ENCODE data around the gene FGF1.
A peak's percentile ranks its signal among the peaks of the same experiment; 100 is the strongest.

Gene FGF1

GRCh38 chr5:142609142-142609541 is 76.7 kb downstream of the FGF1 start:
- DNase-seq: no peak

DNA sequence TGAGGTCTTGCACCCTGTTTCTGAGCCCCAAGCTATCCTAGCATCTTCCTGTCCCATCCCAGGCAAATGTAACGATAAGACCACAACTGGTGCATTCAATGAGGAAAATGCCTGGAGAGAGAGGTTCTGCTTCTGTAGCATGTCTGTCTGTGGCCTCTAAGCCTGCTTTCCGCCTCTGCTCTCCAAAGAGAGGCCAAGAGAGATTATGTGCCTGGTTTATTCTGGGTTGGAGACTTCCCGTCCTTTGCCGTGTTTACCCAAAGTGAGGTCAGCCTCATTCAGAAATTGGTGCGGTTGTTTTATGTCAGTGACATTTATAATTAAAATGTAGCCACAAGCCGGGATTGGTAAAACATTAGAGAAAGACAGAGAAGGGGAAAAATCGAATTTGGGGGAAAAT is 77.8 kb downstream of the FGF1 start:
- DNase-seq: no peak

DNA sequence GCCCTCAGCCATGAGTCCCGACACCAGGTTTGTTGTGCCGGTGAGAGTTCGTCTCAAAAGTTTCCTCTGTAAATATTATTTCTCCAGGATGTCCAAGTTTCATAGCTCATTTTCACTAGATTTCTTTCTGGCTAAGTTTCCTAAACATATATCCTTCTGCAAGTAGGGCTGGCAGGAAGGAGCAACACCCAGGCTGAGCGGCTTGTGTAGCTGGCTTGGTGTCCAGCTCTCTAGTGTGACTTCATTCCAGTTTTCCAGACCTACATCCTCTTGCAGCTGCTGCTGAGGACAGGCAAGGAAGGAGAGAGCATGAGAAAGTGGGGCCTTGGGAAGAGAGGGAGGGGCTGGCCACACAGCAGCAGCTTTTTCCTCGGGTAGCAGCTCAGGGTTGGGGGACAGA is 80.3 kb downstream of the FGF1 start:
- no peak for DNase-seq

DNA sequence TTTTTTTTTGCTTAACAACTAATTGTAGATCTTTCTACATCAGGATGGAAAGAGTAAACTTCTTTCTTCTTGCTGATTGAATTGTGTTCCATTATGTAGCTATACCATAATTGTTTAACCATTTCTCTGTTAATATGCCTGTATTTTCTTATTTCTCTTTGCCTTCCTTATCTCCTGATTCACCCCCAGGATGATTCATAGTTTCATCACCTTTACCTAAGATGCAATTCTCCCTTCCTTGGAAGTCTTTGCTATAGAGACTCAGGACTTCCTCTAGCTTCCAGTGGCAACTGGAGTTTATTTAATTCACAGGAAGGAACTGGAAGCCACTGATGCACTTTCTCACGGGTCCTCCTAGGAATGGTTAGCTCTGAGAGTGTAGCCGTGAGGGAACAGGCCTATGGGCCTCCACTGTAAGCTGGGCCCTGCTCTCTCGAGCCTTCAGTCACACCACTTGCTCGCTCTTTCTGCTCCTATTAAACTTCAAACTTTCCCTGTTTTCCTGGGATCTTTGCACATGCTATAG is 83.1 kb downstream of the FGF1 start:
- no peak for DNase-seq

DNA sequence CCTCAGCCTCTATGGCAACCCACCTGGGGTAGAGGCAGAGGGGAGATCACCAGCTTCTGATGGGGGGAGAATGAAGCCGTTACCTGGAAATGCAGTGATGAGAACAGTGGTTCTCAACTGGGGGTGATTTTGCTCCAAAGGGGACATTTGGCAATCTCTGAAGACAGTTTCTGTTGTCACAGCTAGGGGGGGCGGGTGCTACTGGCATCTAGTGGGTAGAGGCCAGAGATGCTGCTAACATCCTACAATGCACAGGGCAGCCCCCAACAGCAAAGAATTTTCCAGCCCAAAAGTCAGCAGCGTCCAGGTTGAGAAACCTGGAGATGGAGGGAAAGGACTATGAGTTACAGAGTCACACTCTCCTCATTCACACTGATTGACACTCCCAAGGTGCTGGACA is 84.5 kb downstream of the FGF1 start:
- DNase-seq: peak in 1 of 4 experiments; percentile 8

DNA sequence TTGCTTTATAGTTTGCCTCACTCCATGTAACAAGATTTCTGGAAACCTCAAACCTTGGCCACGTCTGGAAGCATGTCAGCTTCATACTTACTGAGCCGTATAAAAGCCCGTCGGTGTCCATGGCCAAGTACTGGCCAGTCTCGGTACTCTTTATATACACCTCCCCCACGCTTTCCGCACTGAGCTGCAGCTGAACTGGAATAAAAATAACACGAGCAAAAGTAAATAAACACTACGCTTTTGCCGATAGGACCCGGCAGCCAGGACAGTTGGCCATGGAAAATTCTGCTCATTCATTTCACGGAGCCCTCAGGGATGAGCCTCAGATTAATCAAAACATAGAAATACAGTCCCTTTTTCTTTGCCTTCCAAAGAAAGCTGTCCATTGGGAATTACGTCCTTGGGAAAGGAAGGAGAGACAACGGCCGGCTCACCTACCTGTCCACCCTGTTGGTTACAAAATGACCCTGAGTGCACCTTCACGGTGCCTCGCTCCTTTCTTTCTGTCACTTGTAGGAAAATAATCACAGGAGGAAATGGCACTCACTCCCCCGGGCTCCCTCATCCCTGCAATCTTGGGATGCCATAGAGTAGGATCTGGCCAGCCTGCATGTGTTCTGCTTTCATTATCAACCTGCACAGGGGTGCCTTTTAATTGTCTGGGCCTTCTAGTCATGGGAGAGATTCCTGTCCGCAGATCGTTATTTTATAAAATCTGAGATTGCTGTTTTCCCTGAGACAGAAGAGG is 85.1 kb downstream of the FGF1 start:
- no peak for DNase-seq

GRCh38 chr5:142600092-142600491 is 85.8 kb downstream of the FGF1 start:
- DNase-seq: no peak

GRCh38 chr5:142598338-142598700 is 87.6 kb downstream of the FGF1 start:
- no peak for DNase-seq

DNA sequence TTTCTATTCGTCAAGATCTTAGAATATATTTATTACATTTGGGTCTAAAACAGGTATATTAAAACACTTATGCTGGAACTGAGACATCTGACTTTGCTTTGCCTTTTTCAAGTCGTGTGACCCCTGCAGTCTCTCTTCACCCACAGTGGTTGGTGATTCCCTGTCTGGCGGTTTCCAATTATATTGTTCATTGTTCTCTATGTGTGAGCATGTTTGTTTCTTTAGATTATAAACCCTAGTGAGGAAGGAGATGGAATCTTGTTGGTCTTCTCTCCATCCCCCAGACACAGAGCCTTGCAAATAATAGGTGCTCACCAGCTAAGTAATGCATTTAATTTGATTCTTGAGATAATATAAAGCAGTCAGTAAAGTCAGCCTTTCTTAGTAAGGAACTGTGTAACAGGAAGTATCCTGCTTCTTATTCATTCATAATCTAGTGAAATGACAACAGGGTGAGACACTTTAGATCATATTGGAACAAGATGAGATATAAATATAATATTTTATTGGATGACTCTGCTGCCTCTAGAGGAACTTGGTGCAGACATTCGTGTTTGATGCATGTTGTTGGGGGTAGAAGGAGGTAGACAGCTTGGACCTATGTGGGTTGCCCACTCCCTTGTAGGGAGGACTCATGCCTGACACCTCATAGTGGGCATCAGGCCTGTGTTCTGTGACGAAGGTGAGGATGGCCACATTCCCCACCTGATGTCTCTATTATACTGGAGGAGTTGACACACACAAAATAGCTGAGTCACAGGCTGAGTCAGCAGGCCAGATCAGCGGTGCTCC is 88.1 kb downstream of the FGF1 start:
- DNase-seq: peak; percentile 13 to 44 (median 26)

DNA sequence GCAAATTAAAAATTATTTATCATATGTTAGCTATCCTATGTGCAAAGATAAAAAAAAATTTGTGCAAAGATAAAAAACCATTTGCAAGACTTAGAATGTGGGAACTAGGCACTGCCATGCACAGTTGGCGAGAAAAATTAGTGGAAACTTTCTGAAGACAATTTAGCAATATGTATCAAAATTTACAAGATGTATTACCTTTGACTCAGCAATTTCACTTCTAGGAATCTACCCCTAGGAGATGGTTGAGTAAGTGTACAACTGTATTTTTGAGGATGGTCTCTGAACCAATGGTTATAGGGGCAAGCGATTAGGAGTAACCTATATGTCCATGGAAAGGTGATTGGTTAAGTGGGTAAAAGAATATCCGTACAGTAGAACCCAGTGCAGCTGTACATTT is 88.9 kb downstream of the FGF1 start:
- DNase-seq: no peak

DNA sequence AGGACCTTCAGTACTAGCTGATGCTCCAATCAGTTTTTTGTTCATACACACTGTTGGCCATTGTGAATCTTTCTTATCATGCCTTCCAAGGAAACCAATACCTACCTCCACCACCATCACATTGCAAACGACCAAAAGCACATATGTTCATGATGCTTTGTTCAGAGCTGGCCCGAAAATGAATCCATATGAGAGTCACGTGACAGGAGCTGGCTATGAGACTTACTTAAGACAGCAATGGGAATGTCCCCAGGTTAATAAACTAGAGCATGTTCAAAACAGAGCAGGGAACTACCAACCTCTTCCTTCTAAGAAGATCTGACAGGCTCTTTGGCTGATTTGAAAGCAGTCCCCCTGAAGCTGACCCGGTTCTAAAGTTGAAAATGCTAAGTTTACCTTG is 93.5 kb downstream of the FGF1 start:
- no peak for DNase-seq

GRCh38 chr5:142590451-142591231 is 95.2 kb downstream of the FGF1 start:
- no peak for DNase-seq

GRCh38 chr5:142589720-142590119 is 96.2 kb downstream of the FGF1 start:
- DNase-seq: no peak

- peak; percentile 34 to 71 (median 49) for DNase-seq
These were observed 98.4 kb downstream of the FGF1 start for GRCh38 chr5:142587354-142587965.

GRCh38 chr5:142586552-142586951 is 99.3 kb downstream of the FGF1 start:
- DNase-seq: no peak

GRCh38 chr5:142585451-142585850 is 100.4 kb downstream of the FGF1 start:
- DNase-seq: no peak

DNA sequence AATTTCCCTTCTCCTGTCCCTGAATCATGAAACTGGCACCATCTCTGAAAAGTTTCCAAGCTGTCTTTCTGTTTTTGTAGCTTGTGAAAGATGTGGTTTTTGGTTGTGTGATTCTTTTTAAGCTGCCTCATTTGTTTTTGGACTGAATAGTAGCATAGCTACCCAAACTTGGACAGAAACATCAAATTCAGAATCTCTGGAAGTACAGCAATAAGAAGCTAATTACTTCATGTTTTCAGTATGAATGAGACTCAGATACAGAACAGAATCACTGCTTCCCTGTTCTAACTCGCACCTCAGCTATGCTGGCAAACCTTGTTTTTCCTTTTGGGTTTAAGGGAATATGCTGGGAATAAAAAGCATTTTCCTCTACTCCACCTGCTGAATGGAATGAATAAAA is 101.0 kb downstream of the FGF1 start:
- DNase-seq: no peak

- DNase-seq: no peak
These were observed 107.6 kb downstream of the FGF1 start for GRCh38 chr5:142578161-142578830.

DNA sequence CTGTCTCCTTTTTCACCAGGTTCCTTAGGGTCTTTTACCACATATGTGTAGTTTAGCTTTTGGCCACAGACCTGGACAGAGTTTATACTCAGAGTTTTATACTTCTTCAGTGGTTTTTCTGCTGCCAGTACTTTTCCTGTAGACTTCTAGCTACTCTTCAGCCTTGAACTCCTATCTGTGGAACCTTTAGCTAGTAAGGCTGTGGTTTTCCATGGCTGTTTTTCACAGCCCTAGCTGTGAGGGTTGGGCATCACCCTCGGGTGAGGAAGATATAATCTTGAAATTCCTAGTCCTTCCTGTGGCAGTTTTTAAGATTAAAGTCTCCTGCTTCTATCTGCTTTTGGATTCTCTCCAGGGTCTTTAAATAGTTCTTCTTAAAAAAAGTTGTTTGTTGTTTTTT is 109.1 kb downstream of the FGF1 start:
- no peak for DNase-seq

DNA sequence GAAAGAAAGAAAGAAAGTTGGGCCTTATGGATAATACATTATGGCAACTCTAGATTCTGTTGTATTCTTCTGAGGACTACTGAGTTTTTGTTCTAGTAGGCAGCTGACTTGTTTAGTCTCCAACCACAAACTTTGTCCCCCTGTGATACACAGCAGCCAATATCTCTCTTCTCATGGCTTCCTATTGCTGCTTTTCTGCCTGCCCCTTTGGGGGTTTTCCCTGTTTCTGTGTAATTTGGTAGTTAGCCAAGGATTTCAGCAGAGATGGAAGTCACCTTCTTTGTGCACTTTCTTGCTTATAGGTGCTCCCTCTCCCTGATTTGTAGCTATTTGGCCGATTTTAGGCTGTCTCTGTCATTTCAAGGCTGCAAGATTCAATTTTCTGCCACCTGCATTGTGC is 109.6 kb downstream of the FGF1 start:
- DNase-seq: no peak

GRCh38 chr5:142572006-142572405 is 113.9 kb downstream of the FGF1 start:
- no peak for DNase-seq

GRCh38 chr5:142571371-142571770 is 114.5 kb downstream of the FGF1 start:
- no peak for DNase-seq
